Measurements from ENCODE around the gene CFAP54. TPM values are rescaled to one million over a fixed set of nuclear protein-coding genes. Genes with fewer than 3 reads are reported as not detected.

The CFAP54 gene
- total RNA-seq, 2 experiments from 2014 or later = 0.26 to 0.52 TPM

DNA sequence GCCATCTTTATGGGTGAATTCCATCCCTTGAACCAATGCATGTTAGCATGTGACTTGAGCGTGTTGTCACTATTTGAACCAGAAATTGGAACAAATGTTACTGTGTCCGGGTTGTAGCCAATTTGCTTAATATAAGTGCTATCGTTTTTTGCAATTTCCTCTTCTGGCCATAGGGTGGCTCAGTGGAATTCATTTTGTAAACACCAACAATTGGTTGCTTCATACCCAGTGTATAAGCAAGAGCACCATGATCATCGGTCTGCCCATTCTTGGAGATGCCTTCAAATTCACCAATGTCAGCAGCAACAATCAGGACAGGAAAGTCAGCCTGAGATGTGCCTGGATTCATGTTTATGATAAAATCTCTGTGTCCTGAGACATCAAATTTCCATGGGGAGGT lies 412.7 kb downstream of the CFAP54 start:
- Mint-ChIP-seq H3K36me3 (no peaks in the 10 kb centered on the region), H3K4me1 (peaks cover 7% of the 10 kb centered on the region), H3K9me3 (no peaks in the 10 kb centered on the region), H3K4me3 (no peak overlapping the region), H3K27ac (no peak overlapping the region), H3K27me3 (peaks cover 3% of the 10 kb centered on the region)
- no peak for DNase-seq

DNA sequence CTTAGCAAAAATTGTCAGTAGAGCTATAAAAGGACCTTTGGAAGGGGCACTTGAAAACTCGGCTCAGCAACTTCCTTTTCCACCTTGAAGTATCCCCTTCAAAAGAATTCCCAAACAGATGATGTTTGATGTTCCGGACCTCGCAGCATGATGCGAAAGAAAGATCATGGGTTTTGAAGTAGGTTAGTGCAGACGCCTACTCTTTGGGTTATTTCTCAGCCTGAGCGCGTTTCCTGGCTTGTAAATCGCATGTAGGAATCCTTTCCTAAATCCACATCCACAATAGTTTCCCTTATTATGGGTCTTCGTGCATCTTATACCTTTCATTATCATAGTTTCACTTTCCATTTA lies 417.1 kb downstream of the CFAP54 start:
- peaks cover 3% of the 10 kb centered on the region for H3K27me3 Mint-ChIP-seq
- H3K27ac Mint-ChIP-seq = peak overlapping the region; percentile 96
- no peak for DNase-seq
- no peaks in the 10 kb centered on the region for H3K9me3 Mint-ChIP-seq
- H3K36me3 Mint-ChIP-seq = peaks cover 25% of the 10 kb centered on the region
- peak overlapping the region; percentile 94 for H3K4me3 Mint-ChIP-seq
- H3K4me1 Mint-ChIP-seq = peaks cover 40% of the 10 kb centered on the region

DNA sequence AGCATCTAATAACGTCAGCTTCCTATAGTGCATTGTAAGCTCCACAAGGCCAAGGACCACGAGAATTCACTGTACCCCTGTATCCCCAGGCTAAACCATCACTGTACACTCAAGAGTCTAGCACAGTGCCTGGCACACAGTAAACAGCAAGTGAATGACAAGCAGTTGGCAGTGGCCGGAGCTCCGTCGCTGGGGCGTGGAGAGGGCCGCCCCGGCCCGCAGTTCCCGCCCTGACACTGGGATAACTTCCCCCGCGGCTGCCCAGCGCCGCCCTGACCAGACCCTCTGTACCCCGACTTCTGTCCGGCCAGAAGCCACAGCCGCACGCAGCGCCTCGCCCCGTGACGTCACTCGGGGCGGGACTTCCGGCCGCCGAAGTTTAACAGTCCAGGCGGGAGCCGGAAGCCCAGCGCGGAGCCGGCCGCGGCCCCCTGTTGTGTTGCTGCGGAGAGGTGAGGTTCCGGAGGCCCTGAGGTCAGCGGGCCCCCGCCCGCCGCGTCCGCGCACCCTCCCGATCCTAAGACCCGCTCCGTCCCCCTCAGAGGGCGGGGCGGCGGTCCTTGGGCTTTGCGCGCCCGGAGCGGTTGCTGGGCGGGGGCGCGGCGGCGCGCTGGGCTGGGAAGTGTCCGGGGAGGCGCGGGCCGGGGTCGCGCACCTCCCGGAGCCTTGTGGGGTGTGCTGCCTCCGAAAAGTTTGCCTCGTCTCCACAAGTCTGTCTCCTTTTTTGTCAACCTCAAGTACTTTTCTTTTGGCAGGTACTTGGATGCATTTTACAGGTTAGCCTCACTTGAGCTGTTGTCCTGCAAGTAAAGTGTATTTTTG lies 417.7 kb downstream of the CFAP54 start, which contains the start of gene NEDD1:
Gene NEDD1, plus strand, starts transcription at position 409 of the 822 bp plus-strand sequence. CDS start 2,503 bp downstream, outside the sequence.
- Mint-ChIP-seq H3K4me1 (peaks cover 43% of the 10 kb centered on the region), H3K9me3 (no peaks in the 10 kb centered on the region), H3K27ac (peak within 1 kb of the TSS; percentile 96), H3K4me3 (peak within 1 kb of the TSS; percentile 94), H3K36me3 (peaks cover 27% of the 10 kb centered on the region), H3K27me3 (peaks cover 3% of the 10 kb centered on the region)
- DNase-seq = peak; percentile 86

DNA sequence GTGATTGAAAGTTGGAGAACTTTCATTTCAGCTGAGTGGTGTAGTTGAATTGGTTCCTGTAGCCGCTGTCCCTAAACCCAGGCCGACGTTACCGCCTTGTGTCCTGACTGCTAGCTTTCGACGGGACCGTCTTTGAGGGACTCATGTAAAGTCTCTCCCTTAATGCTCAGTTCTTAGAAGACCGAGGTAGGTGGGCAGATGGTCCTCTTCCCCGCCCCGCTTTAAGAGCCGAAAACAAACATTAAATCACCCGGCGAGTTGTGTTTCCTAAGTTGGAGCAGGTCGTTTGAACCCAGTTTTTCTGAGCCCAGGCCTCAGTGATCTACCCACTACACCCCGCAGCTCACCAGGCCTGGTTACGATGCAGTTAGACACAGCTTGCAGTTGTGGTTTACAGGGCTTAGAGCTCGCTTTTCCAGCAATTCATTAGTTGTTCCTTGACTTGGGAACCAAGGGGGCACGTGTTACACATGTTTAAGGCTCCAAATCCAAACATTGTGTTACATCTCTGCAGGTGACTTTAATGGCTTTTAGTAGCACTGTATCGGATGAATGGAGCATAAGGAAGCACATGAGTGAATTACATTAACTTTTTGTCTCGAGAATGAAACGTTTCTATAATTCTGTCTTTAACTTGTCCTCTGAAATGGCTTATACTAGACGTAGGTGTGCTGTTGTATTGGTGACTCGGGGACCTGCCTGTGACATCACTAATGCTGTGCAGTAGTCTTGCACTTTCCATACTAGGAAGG lies 418.5 kb downstream of the CFAP54 start:
- peak overlapping the region; percentile 92 for H3K27ac Mint-ChIP-seq
- peaks cover 43% of the 10 kb centered on the region for H3K4me1 Mint-ChIP-seq
- peak; percentile 29 for DNase-seq
- H3K36me3 Mint-ChIP-seq = peaks cover 27% of the 10 kb centered on the region
- H3K27me3 Mint-ChIP-seq = peaks cover 3% of the 10 kb centered on the region
- H3K9me3 Mint-ChIP-seq = no peaks in the 10 kb centered on the region
- peak overlapping the region; percentile 94 for H3K4me3 Mint-ChIP-seq

DNA sequence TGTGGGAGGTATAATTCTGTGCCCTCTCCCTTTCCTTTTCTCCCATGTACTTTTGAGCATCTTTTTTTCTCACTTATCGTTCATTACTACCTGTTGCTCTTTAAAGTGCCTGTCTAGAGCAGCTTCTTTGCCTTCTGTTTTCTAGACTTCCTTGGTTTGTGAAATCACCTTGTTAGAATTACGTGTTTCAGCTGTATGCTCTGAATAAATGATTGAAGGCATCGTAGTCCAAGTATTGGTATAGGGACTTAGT lies 419.0 kb downstream of the CFAP54 start:
- peaks cover 3% of the 10 kb centered on the region for H3K27me3 Mint-ChIP-seq
- peaks cover 44% of the 10 kb centered on the region for H3K4me1 Mint-ChIP-seq
- peak overlapping the region; percentile 94 for H3K4me3 Mint-ChIP-seq
- no peak for DNase-seq
- H3K36me3 Mint-ChIP-seq = peaks cover 31% of the 10 kb centered on the region
- H3K9me3 Mint-ChIP-seq = no peaks in the 10 kb centered on the region
- H3K27ac Mint-ChIP-seq = peak overlapping the region; percentile 92

DNA sequence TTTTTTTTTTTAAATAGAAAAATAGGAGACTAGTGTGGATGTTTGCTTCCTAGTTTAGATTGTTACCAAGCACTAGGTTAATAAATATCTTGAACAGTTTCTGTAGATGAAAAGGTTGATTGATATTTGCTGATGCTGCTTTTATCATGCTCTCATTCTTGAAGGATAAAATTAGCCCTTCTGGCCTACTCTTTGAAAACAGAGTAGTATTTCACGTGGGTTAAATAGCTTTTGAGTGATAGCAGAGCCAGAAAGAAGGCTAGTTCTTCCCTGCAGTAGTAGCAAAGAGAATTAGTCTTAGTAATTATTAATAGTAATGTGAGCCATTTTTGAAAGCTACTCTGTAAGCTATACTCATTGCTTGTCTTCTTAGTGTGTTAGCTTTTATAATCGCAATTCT lies 422.9 kb downstream of the CFAP54 start:
- no peaks in the 10 kb centered on the region for H3K27me3 Mint-ChIP-seq
- H3K27ac Mint-ChIP-seq = no peak overlapping the region
- no peak for DNase-seq
- peaks cover 55% of the 10 kb centered on the region for H3K4me1 Mint-ChIP-seq
- H3K36me3 Mint-ChIP-seq = peaks cover 57% of the 10 kb centered on the region
- H3K9me3 Mint-ChIP-seq = peaks cover 5% of the 10 kb centered on the region
- H3K4me3 Mint-ChIP-seq = no peak overlapping the region

DNA sequence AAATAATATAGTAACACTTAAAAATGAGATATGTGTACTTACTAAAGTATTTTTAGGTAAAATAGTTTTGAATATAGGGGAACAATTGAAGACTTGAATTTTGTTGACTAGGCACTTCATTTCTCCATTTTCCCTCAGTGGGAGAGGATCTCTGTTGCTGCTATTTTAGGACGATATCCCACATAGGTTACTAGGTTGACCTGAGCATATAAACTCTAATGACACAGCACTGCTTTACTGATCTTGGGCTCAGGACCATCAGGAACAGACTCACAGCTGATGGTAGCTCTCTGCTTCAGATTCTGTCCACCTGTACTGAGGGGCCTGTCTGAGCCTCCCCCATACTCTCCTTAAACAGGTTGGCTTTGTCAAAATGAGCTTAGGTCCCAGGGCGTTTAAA lies 423.6 kb downstream of the CFAP54 start:
- Mint-ChIP-seq H3K9me3 (peaks cover 5% of the 10 kb centered on the region), H3K4me1 (peaks cover 54% of the 10 kb centered on the region), H3K4me3 (peak overlapping the region; percentile 29), H3K36me3 (peaks cover 54% of the 10 kb centered on the region), H3K27ac (no peak overlapping the region), H3K27me3 (no peaks in the 10 kb centered on the region)
- no peak for DNase-seq

DNA sequence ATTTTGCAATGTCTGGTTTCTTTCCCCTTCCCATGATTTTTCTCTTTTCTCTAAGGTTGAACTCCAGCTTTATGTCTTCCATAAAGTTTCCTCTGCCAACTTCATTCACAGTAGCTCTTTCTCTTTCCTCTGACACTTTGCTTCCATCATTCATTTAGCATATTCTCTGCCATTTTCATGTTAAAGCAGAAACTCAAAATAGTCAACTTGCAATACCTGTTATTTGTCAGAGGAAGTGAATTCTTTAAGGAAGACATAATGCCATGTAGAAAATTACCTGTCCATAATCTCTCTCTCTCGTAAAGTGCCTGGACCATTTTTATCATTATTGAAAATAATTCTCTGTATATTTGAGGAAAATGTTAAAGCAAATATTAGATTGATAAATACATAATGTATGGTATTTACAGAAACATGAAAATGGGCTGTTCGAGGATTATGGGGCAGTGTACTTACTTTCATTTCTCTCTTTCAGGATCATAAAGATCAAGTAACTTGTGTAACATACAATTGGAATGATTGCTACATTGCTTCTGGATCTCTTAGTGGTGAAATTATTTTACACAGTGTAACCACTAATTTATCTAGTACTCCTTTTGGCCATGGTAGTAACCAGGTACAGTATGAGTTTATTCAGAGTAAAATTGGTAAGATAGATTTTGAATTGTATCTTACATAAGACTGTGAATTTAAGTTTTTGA lies 430.3 kb downstream of the CFAP54 start:
- H3K27ac Mint-ChIP-seq = no peak overlapping the region
- peaks cover 5% of the 10 kb centered on the region for H3K9me3 Mint-ChIP-seq
- peaks cover 14% of the 10 kb centered on the region for H3K4me1 Mint-ChIP-seq
- no peak for DNase-seq
- H3K4me3 Mint-ChIP-seq = no peak overlapping the region
- peaks cover 61% of the 10 kb centered on the region for H3K36me3 Mint-ChIP-seq
- H3K27me3 Mint-ChIP-seq = no peaks in the 10 kb centered on the region

Other genes with a start within 250 kb of the CFAP54 start
- 10 to 100 TPM; 30.1 to 31.7 TPM for gene CDK17, start 89.1 kb upstream of the CFAP54 start, total RNA-seq